BLaER1 treated with 17β-estradiol and CSF1 and Interleukin-3, amounts not matched to agents 10 nM and 100 nM (cell line): ENCODE results near the gene ARID5A.
A peak's percentile ranks its signal among the peaks of the same experiment; 100 is the strongest.
"Not testable (repeated sequence)": the region's sequence is repeated elsewhere in the genome, so short reads cannot be mapped to it uniquely, and the experiment has no call there.

ENCODE experiments used
- H3K27ac ChIP-seq, 11 experiments: shearing (Covaris generic); formaldehyde crosslinking; 2 replicates each; pipeline ENCODE4 v1.8.1; 2022
- H3K27me3 ChIP-seq, 11 experiments: shearing (Covaris generic); formaldehyde crosslinking; 2 replicates each; pipeline ENCODE4 v1.8.1; 2022
- H3K36me3 ChIP-seq, 11 experiments: shearing (Covaris generic); formaldehyde crosslinking; 2 replicates each; pipeline ENCODE4 v1.8.1; 2022
- H3K4me1 ChIP-seq, 10 experiments: shearing (Covaris generic); formaldehyde crosslinking; 2 replicates each; pipeline ENCODE4 v1.8.1; 2022
- H3K4me2 ChIP-seq, 11 experiments: shearing (Covaris generic); formaldehyde crosslinking; 2 replicates each; pipeline ENCODE4 v1.8.1; 2022
- H3K4me3 ChIP-seq, 10 experiments: shearing (Covaris generic); formaldehyde crosslinking; 2 replicates each; pipeline ENCODE4 v1.8.1; 2022
- H3K9ac ChIP-seq, 11 experiments: shearing (Covaris generic); formaldehyde crosslinking; 2 replicates each; pipeline ENCODE4 v1.8.1; 2022
- H3K9me3 ChIP-seq, 11 experiments: shearing (Covaris generic); formaldehyde crosslinking; replicated peaks in 1 of 11; 2 replicates each; pipeline ENCODE4 v1.8.1; 2022
- H4K20me1 ChIP-seq, 11 experiments: shearing (Covaris generic); formaldehyde crosslinking; 2 replicates each; pipeline ENCODE4 v1.8.1; 2022
- Cebpa-rat ChIP-seq, 11 experiments: shearing (Covaris generic); IDR thresholded peaks; 2 replicates each; pipeline ENCODE4 v1.8.1; 2022

The ARID5A gene, protein sequence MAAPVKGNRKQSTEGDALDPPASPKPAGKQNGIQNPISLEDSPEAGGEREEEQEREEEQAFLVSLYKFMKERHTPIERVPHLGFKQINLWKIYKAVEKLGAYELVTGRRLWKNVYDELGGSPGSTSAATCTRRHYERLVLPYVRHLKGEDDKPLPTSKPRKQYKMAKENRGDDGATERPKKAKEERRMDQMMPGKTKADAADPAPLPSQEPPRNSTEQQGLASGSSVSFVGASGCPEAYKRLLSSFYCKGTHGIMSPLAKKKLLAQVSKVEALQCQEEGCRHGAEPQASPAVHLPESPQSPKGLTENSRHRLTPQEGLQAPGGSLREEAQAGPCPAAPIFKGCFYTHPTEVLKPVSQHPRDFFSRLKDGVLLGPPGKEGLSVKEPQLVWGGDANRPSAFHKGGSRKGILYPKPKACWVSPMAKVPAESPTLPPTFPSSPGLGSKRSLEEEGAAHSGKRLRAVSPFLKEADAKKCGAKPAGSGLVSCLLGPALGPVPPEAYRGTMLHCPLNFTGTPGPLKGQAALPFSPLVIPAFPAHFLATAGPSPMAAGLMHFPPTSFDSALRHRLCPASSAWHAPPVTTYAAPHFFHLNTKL

DNA sequence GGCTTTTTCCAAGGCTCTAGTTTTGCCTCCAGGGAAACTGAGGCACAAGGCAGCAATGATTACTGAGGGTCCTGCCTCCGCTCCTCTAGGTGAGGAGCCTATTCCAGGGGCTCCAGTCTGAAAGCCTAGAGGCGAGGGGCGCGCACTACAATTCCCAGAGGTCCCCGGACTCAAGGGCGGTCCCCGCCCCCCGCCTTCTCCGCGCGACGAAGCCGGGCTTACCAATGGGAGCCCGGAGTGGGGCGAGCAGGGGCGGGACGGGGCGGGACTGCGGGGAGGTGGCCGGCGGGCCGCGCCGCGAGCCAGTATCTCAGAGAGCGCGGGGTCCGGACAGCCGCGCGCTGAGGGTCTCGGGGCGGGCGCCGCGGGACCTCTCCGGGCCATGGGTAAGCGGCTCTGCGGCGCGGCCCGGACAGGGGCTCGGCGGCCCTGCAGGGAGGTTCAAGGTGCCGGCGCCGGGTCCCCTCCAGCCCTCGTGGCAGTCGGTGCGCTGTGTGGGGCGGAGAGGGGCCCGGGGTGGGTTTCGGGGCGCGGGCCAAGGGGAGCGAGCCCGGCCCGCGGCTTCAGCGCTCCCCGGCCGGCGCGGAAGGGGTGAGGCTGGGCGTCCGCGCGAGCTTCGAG, at the start of gene ARID5A:
Gene ARID5A, plus strand, starts transcription at position 308 of the 621 bp plus-strand sequence. Its CDS starts 75 bp downstream, at position 383.
- Histone ChIP-seq H3K9me3 (no peaks in the 10 kb centered on the region), H3K4me2 (peak within 1 kb of the TSS; percentile 97 to 100 (median 99)), H3K27ac (peak within 1 kb of the TSS; percentile 94 to 99 (median 98)), H3K4me3 (peak within 1 kb of the TSS; percentile 76 to 95 (median 82)), H3K4me1 (peaks cover 69 to 85% (median 81%) of the 10 kb centered on the region in 10 experiments), H3K9ac (peak within 1 kb of the TSS; percentile 93 to 99 (median 97)), H3K27me3 (no peaks in the 10 kb centered on the region; a peak in 1 of 22 replicates), H3K36me3 (peaks cover 10 to 26% (median 15%) of the 10 kb centered on the region in 11 experiments; a peak in 20 of 22 replicates), H4K20me1 (peaks cover 42 to 49% (median 45%) of the 10 kb centered on the region in 11 experiments)
- TF ChIP-seq Cebpa-rat (IDR thresholded peaks at IDR 0.05), result no peak

DNA sequence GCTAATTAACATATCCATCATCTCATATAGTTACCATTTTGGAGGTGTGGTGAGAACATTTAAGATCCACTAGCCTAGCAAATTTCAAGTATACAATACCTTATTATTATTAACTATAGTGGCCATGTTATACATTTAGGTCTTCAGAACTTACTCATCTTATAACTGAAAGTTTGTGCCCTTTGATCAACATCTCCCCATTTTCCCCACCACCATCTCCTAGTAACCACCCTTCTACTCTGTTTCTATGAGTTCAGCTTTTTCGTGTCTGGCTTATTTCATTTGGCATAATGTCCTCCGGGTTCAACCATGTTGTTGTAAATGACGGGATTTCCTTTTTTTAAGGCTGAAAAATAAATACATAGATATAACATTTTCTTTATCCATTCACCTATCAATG, 47.3 kb upstream of the ARID5A start:
- no peak for TF ChIP-seq Cebpa-rat (IDR thresholded peaks at IDR 0.05)
- H3K27me3 ChIP-seq, result no peaks in the 10 kb centered on the region
- no peaks in the 10 kb centered on the region for H4K20me1 ChIP-seq
- H3K4me3 ChIP-seq, result no peak overlapping the region
- peaks cover 14 to 66% (median 20%) of the 10 kb centered on the region in 10 experiments for H3K4me1 ChIP-seq
- peak overlapping the region in 2 of 11 experiments; percentile 70 to 82; a peak in 4 of 22 replicates for H3K4me2 ChIP-seq
- H3K9ac ChIP-seq, result peak overlapping the region in 2 of 11 experiments; percentile 51 to 61; a peak in 3 of 22 replicates
- H3K36me3 ChIP-seq, result no peaks in the 10 kb centered on the region
- peak overlapping the region in 3 of 11 experiments; percentile 62 to 89 (median 84); a peak in 6 of 22 replicates for H3K27ac ChIP-seq
- peaks cover 3 to 11% (median 8%) of the 10 kb centered on the region in 11 experiments for H3K9me3 ChIP-seq

DNA sequence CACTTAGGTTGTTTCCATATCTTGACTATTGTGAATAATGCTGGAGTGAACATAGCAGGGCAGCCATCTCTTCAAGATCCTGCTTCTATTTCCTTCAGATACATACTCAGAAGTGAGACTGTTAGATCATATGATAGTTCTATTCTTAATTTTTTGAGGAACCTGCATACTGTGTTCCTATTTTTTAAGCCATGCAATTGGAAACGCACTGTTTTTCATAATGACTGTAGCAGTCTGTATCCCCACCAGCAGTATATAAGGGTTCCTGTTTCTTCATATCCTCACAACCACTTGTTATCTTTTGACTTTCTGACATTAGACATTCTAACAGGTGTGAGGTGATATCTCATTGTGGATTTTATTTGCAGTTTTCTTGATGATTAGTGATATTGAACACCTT, 46.9 kb upstream of the ARID5A start:
- no peaks in the 10 kb centered on the region for H3K36me3 ChIP-seq
- no peaks in the 10 kb centered on the region for H3K27me3 ChIP-seq
- H3K4me2 ChIP-seq, result peak overlapping the region in 2 of 11 experiments; percentile 70 to 82; a peak in 4 of 22 replicates
- H3K9ac ChIP-seq, result peak overlapping the region in 2 of 11 experiments; percentile 51 to 61; a peak in 3 of 22 replicates
- H3K9me3 ChIP-seq, result peaks cover 7 to 15% (median 12%) of the 10 kb centered on the region in 11 experiments
- H3K4me1 ChIP-seq, result peaks cover 14 to 62% (median 20%) of the 10 kb centered on the region in 10 experiments
- H3K27ac ChIP-seq, result peak overlapping the region in 3 of 11 experiments; percentile 62 to 89 (median 84); a peak in 6 of 22 replicates
- no peaks in the 10 kb centered on the region for H4K20me1 ChIP-seq
- no peak overlapping the region for H3K4me3 ChIP-seq
- no peak for TF ChIP-seq Cebpa-rat (IDR thresholded peaks at IDR 0.05)

DNA sequence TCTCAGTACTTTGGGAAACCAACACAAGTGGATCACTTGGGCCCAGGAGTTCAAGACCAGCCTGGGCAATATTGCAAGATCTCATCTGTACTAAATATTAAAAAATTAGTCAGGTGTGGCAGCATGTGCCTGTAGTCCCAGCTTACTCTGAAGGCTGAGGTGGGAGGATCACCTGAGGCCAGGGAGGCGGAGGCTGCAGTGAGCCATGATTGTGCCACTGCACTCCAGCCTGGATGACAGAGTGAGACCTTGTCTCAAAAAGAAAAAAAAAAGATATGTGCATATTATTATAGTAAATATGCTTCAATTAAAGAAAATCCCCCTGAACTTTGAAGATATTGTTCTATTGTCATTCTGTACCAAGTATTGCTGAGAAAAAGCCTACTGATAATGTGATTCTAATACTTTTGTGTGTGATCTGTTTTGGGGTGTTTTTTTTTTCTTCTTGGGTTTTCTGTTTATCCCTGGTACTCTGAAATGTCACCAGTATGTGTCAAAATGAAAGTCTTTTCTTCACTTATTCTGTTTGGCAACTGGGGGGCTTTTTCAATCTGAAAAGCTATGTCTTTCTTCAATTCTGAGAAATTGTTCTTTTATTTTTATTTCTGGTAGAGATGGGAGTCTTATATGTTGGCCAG, 44.6 kb upstream of the ARID5A start:
- peaks cover 0 to 43% (median under 1%) of the 10 kb centered on the region in 10 experiments; a peak in 8 of 20 replicates for H3K4me1 ChIP-seq
- H3K36me3 ChIP-seq, result no peaks in the 10 kb centered on the region
- H3K9ac ChIP-seq, result no peak overlapping the region
- TF ChIP-seq Cebpa-rat (IDR thresholded peaks at IDR 0.05), result no peak
- peaks cover 14 to 30% (median 23%) of the 10 kb centered on the region in 11 experiments for H3K9me3 ChIP-seq
- no peak overlapping the region for H3K27ac ChIP-seq
- no peaks in the 10 kb centered on the region for H4K20me1 ChIP-seq
- no peaks in the 10 kb centered on the region for H3K27me3 ChIP-seq
- no peak overlapping the region for H3K4me3 ChIP-seq
- no peak overlapping the region for H3K4me2 ChIP-seq

DNA sequence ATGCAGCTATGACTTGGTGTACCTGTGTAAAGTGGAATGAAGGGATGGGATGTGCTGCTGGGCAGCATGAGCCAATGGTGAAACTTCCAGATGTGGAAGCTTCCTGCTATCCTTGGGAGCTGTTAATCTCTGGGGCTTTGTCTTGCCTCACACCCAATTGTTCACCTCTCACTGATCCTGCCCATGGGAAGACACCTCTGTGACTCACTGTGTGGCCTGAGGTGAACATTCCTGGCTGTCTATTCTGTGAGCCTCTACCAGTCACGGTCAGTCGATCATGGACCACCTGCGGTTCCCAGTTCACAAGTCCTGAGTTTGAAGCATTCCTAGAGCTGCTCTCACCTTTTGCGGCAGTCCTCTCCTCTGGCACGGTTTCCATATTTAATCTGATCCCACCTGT, 43.5 kb upstream of the ARID5A start:
- Histone ChIP-seq H3K4me2 (no peak overlapping the region), H3K27me3 (no peaks in the 10 kb centered on the region), H3K27ac (no peak overlapping the region), H4K20me1 (no peaks in the 10 kb centered on the region), H3K4me3 (no peak overlapping the region), H3K36me3 (no peaks in the 10 kb centered on the region), H3K9me3 (peaks cover 14 to 30% (median 23%) of the 10 kb centered on the region in 11 experiments), H3K9ac (no peak overlapping the region), H3K4me1 (peaks cover 0 to 32% (median 7%) of the 10 kb centered on the region in 10 experiments; a peak in 7 of 20 replicates)
- TF ChIP-seq Cebpa-rat (IDR thresholded peaks at IDR 0.05), result no peak

DNA sequence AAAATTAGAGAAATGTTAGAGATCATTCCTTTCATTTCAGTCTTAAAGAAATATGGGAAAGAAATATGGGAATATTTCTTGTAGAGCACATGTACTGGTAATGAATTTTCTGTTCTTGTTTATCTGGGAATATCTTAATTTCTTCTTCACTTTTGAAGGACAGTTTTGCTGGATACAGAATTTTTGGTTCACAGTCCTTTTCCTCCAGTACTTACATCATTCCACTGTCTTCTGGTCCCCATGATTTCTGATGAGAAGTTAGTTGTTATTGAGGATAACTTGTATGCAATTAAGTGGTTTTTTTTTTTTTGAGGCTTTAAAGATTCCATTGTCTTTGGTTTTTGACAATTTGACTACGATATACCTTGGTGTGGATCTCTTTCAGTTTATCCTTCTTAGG, 42.4 kb upstream of the ARID5A start:
- no peaks in the 10 kb centered on the region for H4K20me1 ChIP-seq

DNA sequence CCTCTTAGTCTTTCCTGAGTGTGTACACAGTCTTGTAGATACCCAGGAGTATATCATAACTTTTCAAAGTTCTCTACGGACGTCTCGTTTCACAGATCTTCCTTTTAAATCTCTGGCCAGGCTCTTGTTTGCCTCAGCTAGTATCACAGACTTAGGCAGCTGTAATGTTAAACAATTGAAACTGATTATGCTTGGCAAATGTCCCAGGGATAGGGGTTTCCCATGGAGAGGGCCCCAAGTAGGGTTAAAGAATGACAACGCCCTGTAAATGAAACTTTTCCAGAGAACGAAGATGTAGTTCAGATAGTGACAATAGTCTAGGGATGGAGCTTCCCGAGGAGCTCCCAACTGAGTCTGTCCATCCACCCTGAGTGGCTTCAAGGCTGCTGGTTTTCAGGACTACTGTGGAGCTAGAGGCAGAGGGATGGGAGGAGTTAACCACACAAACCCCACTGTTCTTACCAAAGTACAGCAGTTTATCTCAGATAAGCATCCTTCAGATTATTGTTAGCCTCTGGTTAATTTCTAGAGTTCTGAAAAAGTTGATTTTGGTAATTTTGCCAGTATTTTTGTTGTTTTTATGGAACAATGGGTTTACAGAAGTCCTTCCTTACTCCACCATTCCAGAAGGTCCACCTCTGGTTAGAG, 40.4 kb upstream of the ARID5A start:
- Histone ChIP-seq H3K4me2 (no peak overlapping the region), H3K27me3 (no peaks in the 10 kb centered on the region), H3K9ac (no peak overlapping the region), H4K20me1 (no peaks in the 10 kb centered on the region), H3K27ac (no peak overlapping the region), H3K4me1 (peaks cover 0 to 12% (median 4%) of the 10 kb centered on the region in 10 experiments; a peak in 14 of 20 replicates), H3K4me3 (no peak overlapping the region), H3K36me3 (no peaks in the 10 kb centered on the region), H3K9me3 (peaks cover 14 to 30% (median 22%) of the 10 kb centered on the region in 11 experiments)
- TF ChIP-seq Cebpa-rat (IDR thresholded peaks at IDR 0.05), result no peak

More for the DNA sequence above, 42.4 kb upstream of the ARID5A start:
- Histone ChIP-seq H3K4me2 (no peak overlapping the region), H3K4me3 (no peak overlapping the region), H3K27ac (no peak overlapping the region), H3K9me3 (peaks cover 14 to 30% (median 23%) of the 10 kb centered on the region in 11 experiments), H3K36me3 (no peaks in the 10 kb centered on the region), H3K4me1 (peaks cover 0 to 21% (median 7%) of the 10 kb centered on the region in 10 experiments; a peak in 7 of 20 replicates), H3K9ac (no peak overlapping the region), H3K27me3 (no peaks in the 10 kb centered on the region)
- no peak for TF ChIP-seq Cebpa-rat (IDR thresholded peaks at IDR 0.05)

DNA sequence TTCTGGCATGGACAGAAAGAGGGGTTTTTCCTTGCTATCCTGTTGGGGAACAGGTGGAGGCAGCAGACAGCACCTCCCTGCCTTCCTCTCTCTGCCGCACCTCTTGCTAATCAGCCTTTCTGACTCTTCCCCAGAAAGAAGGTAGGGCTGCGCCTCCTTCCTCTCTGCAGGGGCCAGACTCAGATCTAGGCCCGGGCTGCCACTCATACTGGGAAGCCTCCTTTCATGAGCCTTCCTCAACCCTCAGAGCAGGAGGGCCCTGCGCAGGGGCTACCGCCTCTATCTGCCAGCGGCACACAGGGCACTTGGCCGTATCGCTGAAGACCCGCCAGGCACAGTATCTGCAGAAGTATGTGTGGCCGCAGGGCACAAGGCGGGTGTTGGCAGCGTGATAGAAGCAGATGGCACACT, 38.5 kb upstream of the ARID5A start:
- no peak for TF ChIP-seq Cebpa-rat (IDR thresholded peaks at IDR 0.05)

DNA sequence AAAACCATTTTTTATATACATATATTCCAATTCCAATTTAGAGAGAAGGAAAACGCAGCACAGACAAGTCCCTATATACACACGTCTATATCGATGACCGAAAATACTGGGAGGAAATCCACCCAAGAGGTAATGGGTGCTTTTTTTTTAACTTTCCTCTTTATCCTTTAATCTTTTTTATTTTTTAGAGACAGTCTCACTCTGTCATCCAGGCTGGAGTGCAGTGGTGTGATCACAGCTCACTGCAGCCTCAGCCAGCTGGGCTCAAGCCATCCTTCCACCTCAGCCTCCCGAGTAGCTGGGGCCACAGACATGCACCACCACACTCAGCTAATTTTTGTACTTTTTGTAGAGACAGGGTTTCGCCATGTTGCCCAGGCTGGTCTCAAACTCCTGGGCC, 37.9 kb upstream of the ARID5A start:
- not testable (repeated sequence) for H4K20me1 ChIP-seq, H3K27me3 ChIP-seq, H3K27ac ChIP-seq, H3K4me2 ChIP-seq, H3K36me3 ChIP-seq, H3K9ac ChIP-seq, H3K4me3 ChIP-seq
- Histone ChIP-seq H3K4me1 (peaks cover 25 to 37% (median 30%) of the 10 kb centered on the region in 10 experiments), H3K9me3 (peaks cover 14 to 28% (median 22%) of the 10 kb centered on the region in 11 experiments)

More for the DNA sequence above, 38.5 kb upstream of the ARID5A start:
- no peak overlapping the region for H3K27ac ChIP-seq
- peaks cover 14 to 30% (median 22%) of the 10 kb centered on the region in 11 experiments for H3K9me3 ChIP-seq
- no peaks in the 10 kb centered on the region for H3K27me3 ChIP-seq
- H3K9ac ChIP-seq, result no peak overlapping the region; a peak in 1 of 22 replicates
- H3K4me3 ChIP-seq, result no peak overlapping the region
- no peaks in the 10 kb centered on the region for H4K20me1 ChIP-seq
- H3K4me2 ChIP-seq, result no peak overlapping the region
- no peaks in the 10 kb centered on the region for H3K36me3 ChIP-seq
- peaks cover 19 to 31% (median 24%) of the 10 kb centered on the region in 10 experiments for H3K4me1 ChIP-seq
